Osteocyte (in vitro differentiated cells): ENCODE results near the gene LSM4. TPM values are rescaled to one million over a fixed set of nuclear protein-coding genes. Genes with fewer than 3 reads are reported as not detected.

ENCODE experiments used
- DNase-seq: peaks from one replicate; pipeline ENCODE4 v3.0.0; 2021; ENCODE audit warnings: mixed read lengths; ENCODE audit not compliant: unreplicated experiment; ENCODE audit errors: extremely low spot score
- H3K27ac Mint-ChIP-seq: one replicate; pipeline ENCODE4 v1.8.0; 2021; ENCODE audit warnings: mild to moderate bottlenecking, mixed read lengths; ENCODE audit not compliant: unreplicated experiment
- H3K27me3 Mint-ChIP-seq: one replicate; pipeline ENCODE4 v1.8.0; 2021; ENCODE audit warnings: mixed read lengths; ENCODE audit not compliant: unreplicated experiment
- H3K36me3 Mint-ChIP-seq: one replicate; pipeline ENCODE4 v1.8.0; 2021; ENCODE audit warnings: mixed read lengths; ENCODE audit not compliant: unreplicated experiment
- H3K4me1 Mint-ChIP-seq: one replicate; pipeline ENCODE4 v1.8.0; 2021; ENCODE audit warnings: mixed read lengths; ENCODE audit not compliant: unreplicated experiment
- H3K4me3 Mint-ChIP-seq: one replicate; pipeline ENCODE4 v1.8.0; 2021; ENCODE audit warnings: mild to moderate bottlenecking, moderate library complexity, mixed read lengths; ENCODE audit not compliant: unreplicated experiment
- H3K9me3 Mint-ChIP-seq: one replicate; pipeline ENCODE4 v1.8.0; 2021; ENCODE audit warnings: mixed read lengths; ENCODE audit not compliant: unreplicated experiment
- microRNA-seq: library from miRNA; unstranded; fragments of <30 nt; microRNA quantifications from one replicate; pipeline ENCODE4 v1.1.0, GENCODE V29; 2020; ENCODE audit not compliant: unreplicated experiment
- total RNA-seq: library from RNA; stranded (reverse); gene quantifications from 2 replicates; pipeline ENCODE4 v1.2.1, GENCODE V29; 2021
- TF ChIP-seq, protein P1 (sequence below): fragments of 200-600 bp; sonication (generic); IDR thresholded peaks from 2 replicates; pipeline ENCODE4 v1.5.0; 2021; ENCODE audit warnings: antibody characterized with exemption, mild to moderate bottlenecking, moderate library complexity

LSM4 gene
- total RNA-seq, 1 donor from 2014 or later = 92.1 TPM

DNA sequence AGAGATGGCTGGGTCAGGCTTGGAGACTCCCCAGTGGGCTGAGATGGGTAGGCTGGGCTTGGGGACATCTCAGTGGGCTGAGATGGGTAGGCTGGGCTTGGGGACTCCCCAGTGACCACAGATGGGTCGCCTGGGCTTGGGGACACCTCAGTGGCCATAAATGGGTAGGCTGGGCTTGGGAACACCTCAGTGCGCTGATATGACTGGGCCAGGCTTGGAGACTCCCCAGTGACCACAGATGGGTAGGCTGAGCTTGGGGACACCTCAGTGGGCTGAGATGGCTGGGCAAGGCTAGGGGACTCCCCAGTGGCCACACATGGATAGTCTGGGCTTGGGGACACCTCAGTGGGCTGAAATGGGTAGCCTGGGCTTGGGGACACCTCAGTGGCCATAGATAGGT is 61.4 kb downstream of the LSM4 start:
- Mint-ChIP-seq H3K4me3 (no peak overlapping the region), H3K4me1 (no peaks in the 10 kb centered on the region), H3K27ac (no peak overlapping the region), H3K36me3 (peaks cover 16% of the 10 kb centered on the region), H3K9me3 (no peaks in the 10 kb centered on the region), H3K27me3 (no peaks in the 10 kb centered on the region)
- TF ChIP-seq, protein P1, sequence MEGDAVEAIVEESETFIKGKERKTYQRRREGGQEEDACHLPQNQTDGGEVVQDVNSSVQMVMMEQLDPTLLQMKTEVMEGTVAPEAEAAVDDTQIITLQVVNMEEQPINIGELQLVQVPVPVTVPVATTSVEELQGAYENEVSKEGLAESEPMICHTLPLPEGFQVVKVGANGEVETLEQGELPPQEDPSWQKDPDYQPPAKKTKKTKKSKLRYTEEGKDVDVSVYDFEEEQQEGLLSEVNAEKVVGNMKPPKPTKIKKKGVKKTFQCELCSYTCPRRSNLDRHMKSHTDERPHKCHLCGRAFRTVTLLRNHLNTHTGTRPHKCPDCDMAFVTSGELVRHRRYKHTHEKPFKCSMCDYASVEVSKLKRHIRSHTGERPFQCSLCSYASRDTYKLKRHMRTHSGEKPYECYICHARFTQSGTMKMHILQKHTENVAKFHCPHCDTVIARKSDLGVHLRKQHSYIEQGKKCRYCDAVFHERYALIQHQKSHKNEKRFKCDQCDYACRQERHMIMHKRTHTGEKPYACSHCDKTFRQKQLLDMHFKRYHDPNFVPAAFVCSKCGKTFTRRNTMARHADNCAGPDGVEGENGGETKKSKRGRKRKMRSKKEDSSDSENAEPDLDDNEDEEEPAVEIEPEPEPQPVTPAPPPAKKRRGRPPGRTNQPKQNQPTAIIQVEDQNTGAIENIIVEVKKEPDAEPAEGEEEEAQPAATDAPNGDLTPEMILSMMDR = no peak
- no peak for DNase-seq

DNA sequence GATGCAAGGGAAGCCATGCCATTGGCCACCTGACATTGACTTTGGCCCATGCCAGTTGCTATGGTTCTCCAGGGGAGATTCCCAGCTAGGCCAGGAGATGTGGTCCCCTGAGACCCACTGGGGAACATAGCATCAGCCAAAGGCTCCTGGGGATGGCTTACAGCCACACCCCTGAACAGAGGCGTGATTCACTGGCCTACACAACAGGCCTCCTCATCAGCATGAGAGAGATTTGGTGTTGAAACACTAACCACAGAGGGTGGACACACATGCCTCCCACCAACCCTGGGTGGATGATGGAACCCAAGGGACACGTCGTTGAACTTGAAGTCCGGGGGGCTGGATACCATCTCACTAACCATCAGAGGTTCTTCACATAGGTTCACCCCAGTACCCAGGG is 63.0 kb downstream of the LSM4 start:
- no peak overlapping the region for H3K4me3 Mint-ChIP-seq
- no peak for DNase-seq

DNA sequence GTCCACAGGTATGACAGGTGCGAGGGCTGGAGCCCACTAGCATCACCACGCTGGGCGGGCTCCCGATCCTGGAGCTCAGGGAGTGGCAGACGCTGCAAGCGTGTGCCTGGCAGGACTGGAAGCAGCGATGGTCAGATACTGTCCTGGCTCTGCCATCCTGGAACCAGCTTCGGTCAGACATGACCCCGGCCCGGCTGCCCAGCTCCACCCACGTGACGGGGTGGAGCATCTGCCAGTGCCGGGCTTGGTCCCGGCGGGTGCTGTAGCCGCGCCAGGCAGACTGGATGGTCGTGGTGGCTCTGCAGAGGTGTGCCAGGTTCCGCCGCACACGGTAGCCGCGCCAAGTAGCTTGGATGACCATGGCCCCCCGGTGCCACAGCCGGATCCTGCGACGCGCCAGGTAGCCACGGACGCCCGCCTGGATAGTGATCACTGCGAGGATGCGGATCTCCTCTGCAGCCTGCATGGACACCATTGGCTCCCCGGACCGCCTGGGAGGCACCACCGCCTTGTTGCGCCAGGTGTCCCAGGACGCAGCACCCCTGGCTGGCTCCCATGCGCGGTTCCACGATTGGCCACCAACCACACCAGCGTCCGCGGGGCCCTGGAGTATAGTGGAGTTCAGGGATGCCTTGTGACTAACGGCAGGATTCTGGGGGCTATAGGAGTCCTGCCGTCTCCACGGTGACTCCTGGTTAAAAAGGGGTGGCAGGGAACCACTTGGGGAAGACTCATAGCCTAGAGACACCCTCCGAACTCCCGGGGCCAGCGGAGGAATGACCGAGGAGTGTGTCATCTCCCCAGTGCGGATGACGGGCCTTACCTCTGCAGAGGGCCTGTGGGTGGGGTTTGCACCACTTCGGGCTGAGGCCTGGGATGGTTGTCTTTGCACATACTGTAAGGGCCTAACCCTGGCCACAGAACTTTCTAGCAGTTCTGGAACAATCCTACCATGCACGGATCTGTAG is 65.1 kb downstream of the LSM4 start:
- H3K9me3 Mint-ChIP-seq = no peaks in the 10 kb centered on the region
- no peak overlapping the region for H3K4me3 Mint-ChIP-seq
- H3K27ac Mint-ChIP-seq = no peak overlapping the region
- no peak for DNase-seq
- H3K27me3 Mint-ChIP-seq = peaks cover 12% of the 10 kb centered on the region
- TF ChIP-seq, protein P1 = no peak
- H3K4me1 Mint-ChIP-seq = no peaks in the 10 kb centered on the region
- no peaks in the 10 kb centered on the region for H3K36me3 Mint-ChIP-seq

More for the DNA sequence above, 63.0 kb downstream of the LSM4 start:
- H3K27me3 Mint-ChIP-seq = peaks cover 3% of the 10 kb centered on the region
- H3K36me3 Mint-ChIP-seq = peaks cover 5% of the 10 kb centered on the region
- H3K27ac Mint-ChIP-seq = no peak overlapping the region
- TF ChIP-seq, protein P1 = no peak
- no peaks in the 10 kb centered on the region for H3K4me1 Mint-ChIP-seq
- H3K9me3 Mint-ChIP-seq = no peaks in the 10 kb centered on the region

Small RNA genes within 50 kb of the gene (microRNA-seq; reads per million reads assigned to microRNA genes)
- not detected for gene MIR3188

Other genes with a start within 250 kb of the LSM4 start
- 0.50 and 0.51 TPM in 2 replicates for gene IL12RB1, start 236.1 kb downstream of the LSM4 start, total RNA-seq
- gene MAST3, start 225.3 kb downstream of the LSM4 start, total RNA-seq = 7.6 and 8.0 TPM in 2 replicates
- gene PIK3R2, start 169.9 kb downstream of the LSM4 start, total RNA-seq = 67.2 and 68.1 TPM in 2 replicates
- not detected in 2 replicates for gene IFI30, start 149.3 kb downstream of the LSM4 start, total RNA-seq
- 11.6 and 12.7 TPM in 2 replicates for gene MPV17L2, start 129.9 kb downstream of the LSM4 start, total RNA-seq
- 2.9 and 3.2 TPM in 2 replicates for gene RAB3A, start 119.0 kb downstream of the LSM4 start, total RNA-seq
- 0.21 TPM in 1 of 2 replicates, not detected in the other for gene PDE4C, start 96.6 kb downstream of the LSM4 start, total RNA-seq
- 6.9 and 10.4 TPM in 2 replicates for gene IQCN, start 48.6 kb downstream of the LSM4 start, total RNA-seq
- 203 and 241 TPM in 2 replicates for gene JUND, start 41.5 kb downstream of the LSM4 start, total RNA-seq
- gene PGPEP1, start 17.5 kb upstream of the LSM4 start, total RNA-seq = 36.1 and 38.5 TPM in 2 replicates
- 41.9 and 47.9 TPM in 2 replicates for gene GDF15, start 63.1 kb upstream of the LSM4 start, total RNA-seq
- 0.16 TPM in 1 of 2 replicates, not detected in the other for gene LRRC25, start 74.5 kb upstream of the LSM4 start, total RNA-seq
- 82.9 and 102 TPM in 2 replicates for gene SSBP4, start 96.3 kb upstream of the LSM4 start, total RNA-seq
- 159 and 178 TPM in 2 replicates for gene ISYNA1, start 115.1 kb upstream of the LSM4 start, total RNA-seq
- gene ELL, start 199.0 kb upstream of the LSM4 start, total RNA-seq = 17.6 and 18.3 TPM in 2 replicates
- 242 and 253 TPM in 2 replicates for gene FKBP8, start 220.5 kb upstream of the LSM4 start, total RNA-seq
- gene KXD1, start 234.8 kb upstream of the LSM4 start, total RNA-seq = 66.5 and 70.6 TPM in 2 replicates
- gene UBA52, start 248.8 kb upstream of the LSM4 start, total RNA-seq = 1,032 and 1,081 TPM in 2 replicates